HG02852 (cell line): Measurements from ENCODE around the gene TMEM150B.

Experiments
- ATAC-seq: cut with Tn5 transposase; IDR thresholded peaks from one replicate; pipeline ENCODE4 v1.9.1; 2021; ENCODE audit warnings: mild to moderate bottlenecking, moderate library complexity; ENCODE audit not compliant: unreplicated experiment

TMEM150B gene

DNA sequence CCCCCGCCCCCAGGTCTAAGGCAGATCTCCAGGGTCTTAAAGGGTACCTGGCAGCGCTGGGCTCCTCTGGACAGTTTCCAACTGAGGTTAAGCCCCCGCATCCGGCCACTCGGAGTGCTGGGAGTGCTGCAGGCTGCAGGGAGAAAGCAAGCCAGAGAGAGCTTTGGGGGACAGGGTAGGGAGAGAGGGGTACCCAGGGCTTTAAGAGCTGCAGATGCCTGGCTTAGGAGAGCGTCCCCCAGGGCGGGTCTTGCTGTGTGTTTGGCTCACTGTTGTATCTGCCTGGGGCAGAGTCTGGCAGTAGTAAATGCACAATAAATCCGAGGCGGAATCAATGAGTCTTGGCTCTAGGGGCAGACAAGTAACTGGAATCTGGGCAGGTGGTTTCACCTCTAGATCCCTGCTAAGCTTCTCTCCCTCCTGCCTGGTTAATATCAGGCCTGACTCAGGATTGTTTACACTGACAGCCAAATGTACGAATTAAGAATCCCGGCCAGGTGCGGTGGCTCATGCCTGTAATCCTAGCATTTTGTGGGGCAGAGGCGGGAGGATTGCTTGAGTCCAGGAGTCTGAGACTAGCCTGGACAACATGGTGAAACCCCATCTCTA, 30.2 kb upstream of the TMEM150B start:
- no peak for ATAC-seq

DNA sequence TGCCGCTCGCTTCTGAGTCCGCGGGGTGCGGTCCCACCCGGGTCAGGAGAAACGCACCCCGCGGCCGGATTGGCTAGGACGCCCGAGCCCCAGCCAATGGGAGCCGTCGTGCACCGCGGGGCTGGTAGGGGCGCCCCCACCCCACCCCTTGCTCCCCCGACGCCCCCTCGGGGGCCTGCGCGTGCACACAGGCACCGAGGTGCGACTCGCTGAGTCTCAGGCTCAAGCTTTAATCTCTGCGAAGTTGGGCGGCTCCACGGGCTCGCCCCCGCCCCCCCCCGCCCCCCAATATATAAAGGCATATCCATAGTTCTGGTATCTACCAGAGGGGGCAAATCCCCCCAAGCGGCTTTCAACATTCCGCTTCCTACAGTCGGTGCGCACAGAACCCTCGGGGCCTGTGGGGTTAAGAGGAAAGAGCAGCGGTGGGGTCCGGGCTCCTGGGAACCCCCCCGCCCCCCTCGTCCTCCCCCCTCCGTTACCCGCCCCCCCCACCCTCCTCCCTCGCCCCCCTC, 29.6 kb upstream of the TMEM150B start, which contains the start of gene COX6B2:
TSS of gene COX6B2 (minus strand) at position 22 of the 515 bp plus-strand sequence. CDS start 198 bp downstream, outside the sequence.
- no peak for ATAC-seq

GRCh38 chr19:55353803-55354697, 28.9 kb upstream of the TMEM150B start:
- ATAC-seq, result no peak

GRCh38 chr19:55353356-55353802, 28.2 kb upstream of the TMEM150B start:
- no peak for ATAC-seq

DNA sequence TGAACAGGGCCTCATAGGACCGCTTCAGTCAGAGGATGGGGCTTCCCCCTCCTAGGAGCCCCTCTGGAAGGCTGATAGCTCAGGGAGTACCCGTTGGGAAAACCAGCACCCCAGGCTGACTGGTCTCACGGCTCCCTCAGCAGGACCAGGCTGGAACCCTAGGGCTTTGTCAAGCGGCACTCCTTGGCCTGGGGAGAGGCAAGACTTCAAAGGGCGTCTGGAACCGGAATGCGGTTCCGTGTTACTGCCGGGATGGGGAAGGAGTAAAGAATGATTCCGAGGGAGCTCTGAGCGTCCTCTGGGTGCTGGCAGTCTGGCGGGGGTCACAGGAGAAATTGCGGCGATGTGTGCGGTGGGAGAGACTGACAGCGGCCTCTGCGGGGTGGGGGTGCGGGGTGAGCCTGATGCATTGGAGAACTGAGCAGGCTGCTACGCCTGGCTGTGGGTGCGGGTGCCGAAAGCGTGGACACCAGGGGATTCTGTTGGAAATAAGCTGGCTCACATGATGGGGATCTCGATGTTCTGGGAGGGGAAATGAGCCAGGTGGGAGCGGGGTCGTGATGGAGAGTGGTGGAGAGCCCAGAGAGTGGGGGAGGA, 27.5 kb upstream of the TMEM150B start:
- ATAC-seq, result no peak

DNA sequence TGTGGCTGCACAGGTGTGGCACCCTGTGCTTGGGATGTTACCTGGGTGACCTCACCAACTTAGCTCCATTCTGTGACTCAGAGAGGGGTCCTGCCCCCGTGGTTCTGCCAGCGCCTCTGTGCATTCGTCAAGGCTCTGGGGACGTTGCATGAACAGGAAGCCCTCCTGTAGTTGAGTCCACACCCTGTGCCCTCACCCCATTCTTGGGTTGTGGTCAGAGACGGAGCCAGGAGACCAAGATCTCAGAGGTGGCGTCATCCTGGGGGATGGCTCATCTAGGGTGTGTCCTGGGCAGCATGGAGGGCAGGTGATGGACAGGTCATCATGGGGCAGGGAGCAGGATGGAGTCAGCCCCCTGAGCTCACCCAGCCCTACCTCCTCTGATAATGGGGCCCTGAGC, 26.9 kb upstream of the TMEM150B start:
- ATAC-seq, result no peak

GRCh38 chr19:55350620-55351315, 25.6 kb upstream of the TMEM150B start:
- no peak for ATAC-seq

DNA sequence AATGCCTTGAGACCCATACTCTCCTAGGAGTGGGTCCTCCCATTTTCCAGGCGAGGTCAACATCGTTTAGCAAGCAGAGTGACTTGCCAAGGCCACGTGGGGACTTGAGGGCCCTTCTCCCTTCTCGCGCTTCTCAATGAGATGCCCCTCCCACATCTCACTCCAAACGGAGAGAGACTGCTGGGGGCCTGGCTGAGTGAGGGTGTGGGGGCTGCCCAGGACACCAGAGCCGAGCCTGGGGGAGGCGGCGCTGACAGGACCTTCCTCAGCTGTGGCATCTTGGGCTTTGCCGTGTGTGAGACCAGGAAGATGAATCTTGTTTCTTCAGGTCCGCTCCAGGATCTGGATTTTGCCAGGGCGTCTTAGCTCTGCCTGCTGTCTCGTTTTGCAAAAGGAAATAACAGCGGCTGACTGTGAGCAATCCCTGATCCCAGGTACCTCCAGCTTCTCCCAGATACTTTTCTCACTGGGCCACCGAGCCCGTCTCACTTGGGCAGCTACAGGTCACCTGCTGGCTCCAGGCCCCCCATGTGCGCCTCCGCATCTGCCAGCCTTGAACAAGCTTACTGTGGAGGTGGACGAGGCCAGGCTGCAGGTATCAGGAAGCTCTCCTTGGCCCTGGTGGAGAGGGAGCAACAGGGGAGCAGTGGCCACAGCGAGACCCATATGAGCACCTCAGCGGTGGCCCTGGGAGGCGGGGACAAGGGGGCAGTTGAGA, 23.3 kb upstream of the TMEM150B start:
- ATAC-seq, result no peak

DNA sequence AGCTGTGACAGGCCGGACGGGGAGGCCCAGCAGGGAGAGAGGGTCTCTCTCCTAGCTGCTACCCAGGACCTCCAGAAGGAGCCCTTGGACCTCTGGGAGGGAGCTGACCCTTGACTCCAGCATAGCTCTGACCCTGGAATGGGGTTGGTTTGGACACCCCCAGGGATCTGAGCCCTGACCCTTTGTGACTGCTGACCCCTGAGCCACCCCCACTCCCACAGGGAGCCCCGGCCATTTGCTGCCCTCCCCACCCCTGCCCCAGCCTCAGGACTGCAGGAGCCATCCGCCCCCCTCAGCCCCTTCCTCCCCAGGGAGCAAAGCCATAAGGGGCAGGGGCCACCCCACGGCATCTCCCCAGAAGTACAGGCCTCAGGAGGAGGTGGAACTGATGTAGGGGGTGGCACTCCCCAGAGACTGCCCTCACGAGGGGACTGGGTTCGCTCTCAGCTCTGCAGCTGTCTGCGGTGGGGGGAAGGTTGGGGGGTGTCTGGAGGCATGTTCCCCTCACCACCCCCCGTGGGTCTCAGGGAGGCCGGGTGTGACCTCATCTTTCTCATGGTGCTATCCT, 22.4 kb upstream of the TMEM150B start:
- no peak for ATAC-seq

- no peak for ATAC-seq
Observed at GRCh38 chr19:55346725-55347441, 21.7 kb upstream of the TMEM150B start.

DNA sequence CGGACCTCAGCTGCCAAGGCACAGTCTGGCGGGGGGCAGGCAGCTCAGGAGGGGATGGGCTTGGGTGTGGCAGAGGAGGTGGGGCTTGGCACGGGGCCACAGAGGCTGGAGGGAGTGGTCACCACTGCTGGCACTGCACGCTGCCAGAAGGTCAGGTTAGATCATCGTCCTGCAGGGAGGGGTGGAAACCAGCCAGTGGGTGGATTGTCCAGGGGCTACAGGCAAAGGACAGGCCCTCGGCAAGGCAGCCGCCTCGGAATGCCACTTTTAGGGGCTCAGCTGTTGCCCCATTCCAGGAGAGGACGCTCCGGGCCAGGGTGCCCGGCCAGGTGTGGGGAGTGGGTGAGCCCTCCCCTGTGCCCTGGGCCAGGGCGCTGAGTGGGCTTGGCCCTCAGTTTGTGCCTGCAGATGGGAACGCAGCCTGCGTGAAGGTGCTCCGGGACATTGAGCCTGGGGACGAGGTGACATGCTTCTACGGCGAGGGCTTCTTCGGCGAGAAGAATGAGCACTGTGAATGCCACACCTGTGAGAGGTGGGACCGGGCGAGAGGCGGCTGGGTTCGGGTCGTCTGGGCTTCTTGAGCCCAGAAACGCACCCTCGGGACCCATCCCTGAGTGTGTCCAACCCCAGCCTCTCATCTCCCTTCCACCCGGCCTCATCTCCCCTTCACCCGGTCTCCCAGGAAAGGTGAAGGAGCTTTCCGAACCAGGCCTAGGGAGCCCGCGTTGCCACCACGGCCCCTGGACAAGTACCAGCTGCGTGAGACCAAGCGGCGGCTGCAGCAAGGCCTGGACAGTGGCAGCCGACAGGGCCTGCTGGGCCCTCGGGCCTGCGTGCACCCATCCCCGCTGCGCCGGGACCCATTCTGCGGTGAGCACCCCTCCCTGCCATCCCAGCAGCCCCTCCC, 20.9 kb upstream of the TMEM150B start:
- no peak for ATAC-seq

GRCh38 chr19:55345101-55345817, 20.1 kb upstream of the TMEM150B start:
- ATAC-seq, result no peak

DNA sequence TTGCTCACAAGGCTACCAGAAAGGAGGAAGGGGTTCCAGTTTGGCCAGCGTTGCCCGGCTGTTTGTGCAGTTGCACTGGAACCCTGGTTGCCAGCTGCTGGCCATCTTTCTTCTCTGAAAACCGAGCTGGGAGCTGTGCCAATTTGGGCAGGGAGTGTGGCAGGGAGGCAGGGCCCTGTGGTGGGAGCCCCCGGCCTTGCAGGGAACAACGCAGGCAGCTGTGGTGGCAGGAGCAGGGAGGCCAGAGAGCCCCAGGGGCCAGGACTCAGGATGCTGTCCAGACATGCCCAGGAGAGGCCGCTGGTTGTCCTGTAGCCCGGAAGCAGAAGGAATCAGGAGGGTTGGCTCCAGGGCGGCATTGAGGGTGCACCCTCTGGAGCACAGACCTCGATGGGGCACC, 19.3 kb upstream of the TMEM150B start:
- no peak for ATAC-seq

DNA sequence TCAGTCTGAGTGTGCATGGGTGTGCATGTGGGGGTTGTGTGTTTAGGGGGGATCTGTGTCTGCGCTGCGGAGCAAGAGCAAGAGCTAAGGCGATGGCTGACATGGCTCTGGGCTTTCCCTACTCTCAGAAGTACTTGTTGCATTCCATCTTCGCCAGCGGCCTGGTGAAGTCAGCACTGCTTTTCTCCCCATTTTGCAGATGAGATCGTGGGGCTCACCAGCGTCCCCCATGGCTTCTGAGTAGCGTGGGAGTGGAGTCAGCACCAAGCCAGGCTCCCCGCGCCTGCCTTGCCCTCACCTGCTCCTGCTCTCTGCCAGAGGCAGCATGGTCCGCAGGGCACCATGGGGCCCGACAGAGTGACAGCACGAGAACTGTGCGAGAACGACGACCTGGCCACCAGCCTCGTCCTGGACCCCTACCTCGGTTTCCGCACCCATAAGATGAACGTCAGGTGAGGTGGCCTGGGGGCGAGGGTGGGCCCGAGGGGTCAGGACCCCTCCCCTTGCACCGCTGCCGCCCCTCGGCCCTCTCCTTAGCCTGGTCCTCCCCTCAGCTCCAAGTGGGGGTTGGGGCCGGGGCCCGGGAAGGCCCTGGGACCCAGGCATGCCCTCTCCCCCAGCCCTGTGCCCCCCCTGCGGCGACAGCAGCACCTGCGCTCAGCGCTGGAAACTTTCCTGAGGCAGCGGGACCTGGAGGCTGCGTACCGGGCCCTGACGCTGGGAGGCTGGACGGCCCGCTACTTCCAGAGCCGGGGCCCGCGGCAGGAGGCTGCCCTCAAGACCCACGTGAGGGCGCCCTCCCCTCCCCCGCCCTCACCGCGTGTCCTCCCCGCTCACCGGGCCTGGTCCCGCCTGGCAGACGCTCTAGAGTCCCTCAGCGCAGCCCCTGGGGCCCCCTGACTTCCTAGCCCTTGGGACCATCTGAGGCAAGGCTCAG, 16.7 kb upstream of the TMEM150B start:
- no peak for ATAC-seq

DNA sequence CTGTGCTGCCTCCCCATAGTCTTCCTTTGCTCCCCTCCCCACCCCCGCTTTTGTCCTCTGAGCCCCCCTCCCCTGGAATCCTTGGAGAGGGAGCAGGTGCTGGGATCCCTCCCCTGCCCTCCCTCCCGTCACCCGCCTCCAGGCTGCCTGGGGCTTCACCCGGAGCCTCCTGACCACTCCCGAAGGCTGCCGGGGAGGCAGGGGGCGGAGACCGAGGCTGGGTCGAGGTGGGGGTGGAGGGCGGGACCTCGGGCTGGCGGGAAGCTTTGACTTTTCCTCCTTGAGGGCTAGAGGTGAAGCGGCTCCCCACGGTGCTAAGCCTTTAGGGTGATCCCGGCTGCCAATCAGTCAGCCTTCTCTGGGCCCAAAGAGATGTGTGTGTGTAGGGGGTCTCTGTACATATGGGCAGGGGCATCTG, 16.0 kb upstream of the TMEM150B start:
- ATAC-seq, result no peak

GRCh38 chr19:55340784-55341147, 15.6 kb upstream of the TMEM150B start:
- no peak for ATAC-seq
